BLaER1 treated with 17β-estradiol and CSF1 and Interleukin-3, amounts not matched to agents 10 nM and 100 nM (cell line): ENCODE data around the gene SHE.
A peak's percentile ranks its signal among the peaks of the same experiment; 100 is the strongest.

Experiments
- H3K27ac ChIP-seq, 11 experiments: shearing (Covaris generic); formaldehyde crosslinking; 2 replicates each; pipeline ENCODE4 v1.8.1; 2022
- H3K27me3 ChIP-seq, 11 experiments: shearing (Covaris generic); formaldehyde crosslinking; 2 replicates each; pipeline ENCODE4 v1.8.1; 2022
- H3K36me3 ChIP-seq, 11 experiments: shearing (Covaris generic); formaldehyde crosslinking; 2 replicates each; pipeline ENCODE4 v1.8.1; 2022
- H3K4me1 ChIP-seq, 10 experiments: shearing (Covaris generic); formaldehyde crosslinking; 2 replicates each; pipeline ENCODE4 v1.8.1; 2022
- H3K4me2 ChIP-seq, 11 experiments: shearing (Covaris generic); formaldehyde crosslinking; 2 replicates each; pipeline ENCODE4 v1.8.1; 2022
- H3K4me3 ChIP-seq, 10 experiments: shearing (Covaris generic); formaldehyde crosslinking; 2 replicates each; pipeline ENCODE4 v1.8.1; 2022
- H3K9ac ChIP-seq, 11 experiments: shearing (Covaris generic); formaldehyde crosslinking; 2 replicates each; pipeline ENCODE4 v1.8.1; 2022
- H3K9me3 ChIP-seq, 11 experiments: shearing (Covaris generic); formaldehyde crosslinking; replicated peaks in 1 of 11; 2 replicates each; pipeline ENCODE4 v1.8.1; 2022
- H4K20me1 ChIP-seq, 11 experiments: shearing (Covaris generic); formaldehyde crosslinking; 2 replicates each; pipeline ENCODE4 v1.8.1; 2022
- Cebpa-rat ChIP-seq, 11 experiments: shearing (Covaris generic); IDR thresholded peaks; 2 replicates each; pipeline ENCODE4 v1.8.1; 2022

The SHE gene

DNA sequence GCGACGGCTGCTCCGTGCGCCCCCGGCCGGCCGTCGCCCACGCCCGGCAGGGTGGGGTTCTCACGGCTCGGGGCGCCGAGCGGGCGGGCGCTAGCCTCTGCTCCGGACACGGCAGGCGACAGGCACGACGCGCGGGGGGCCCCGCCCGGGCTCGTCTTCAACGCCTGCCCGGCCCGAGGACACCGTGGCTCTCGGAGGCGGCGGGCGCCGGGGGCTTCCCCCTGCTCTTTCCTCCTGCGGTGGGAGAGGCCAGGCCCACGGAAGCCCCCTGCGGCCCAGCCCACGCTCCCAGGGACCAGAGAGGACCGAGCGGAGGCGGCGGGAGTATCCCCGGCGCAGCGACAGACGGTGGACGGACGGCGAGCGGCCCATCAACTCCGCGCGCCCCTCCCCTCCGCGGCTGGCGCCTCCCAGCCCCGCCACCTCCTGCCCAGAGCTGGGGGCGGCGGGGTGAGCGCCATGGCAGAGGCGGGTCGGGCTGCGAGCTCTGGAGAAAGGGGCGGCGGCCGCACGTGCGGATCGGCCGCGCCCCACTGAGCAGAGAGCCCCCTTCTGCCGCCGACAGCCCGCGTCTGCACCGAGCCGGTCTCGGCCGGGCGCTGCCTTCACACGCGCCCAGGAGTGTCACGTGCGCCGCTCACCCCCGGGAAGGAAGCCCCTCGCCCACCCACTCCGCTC is at the start of gene SHE, which contains the start of gene TDRD10:
Gene SHE, minus strand, starts transcription at position 347 of the 678 bp plus-strand sequence. CDS start 386 bp downstream, outside the sequence.
Gene TDRD10, plus strand, starts transcription at position 154 of the 678 bp plus-strand sequence. CDS start 4,685 bp downstream, outside the sequence.
- peaks cover 18 to 33% (median 22%) of the 10 kb centered on the region in 11 experiments; a peak in 21 of 22 replicates for H3K9me3 ChIP-seq
- H3K4me3 ChIP-seq = peak within 1 kb of the TSS; percentile 28 to 51 (median 41); a peak in 18 of 20 replicates
- 0 out of 22 replicates have a peak within 1 kb of the TSS, but pooled peaks of 1 of the 11 experiments have one; percentile 18 for H3K9ac ChIP-seq
- H3K27ac ChIP-seq = no peak within 1 kb of the TSS
- peaks cover 40 to 56% (median 54%) of the 10 kb centered on the region in 10 experiments for H3K4me1 ChIP-seq
- peak within 1 kb of the TSS; percentile 57 to 93 (median 76) for H3K4me2 ChIP-seq
- no peaks in the 10 kb centered on the region for H4K20me1 ChIP-seq
- peaks cover 35 to 47% (median 42%) of the 10 kb centered on the region in 11 experiments for H3K27me3 ChIP-seq
- no peaks in the 10 kb centered on the region for H3K36me3 ChIP-seq
- TF ChIP-seq Cebpa-rat (IDR thresholded peaks at IDR 0.05) = no peak

DNA sequence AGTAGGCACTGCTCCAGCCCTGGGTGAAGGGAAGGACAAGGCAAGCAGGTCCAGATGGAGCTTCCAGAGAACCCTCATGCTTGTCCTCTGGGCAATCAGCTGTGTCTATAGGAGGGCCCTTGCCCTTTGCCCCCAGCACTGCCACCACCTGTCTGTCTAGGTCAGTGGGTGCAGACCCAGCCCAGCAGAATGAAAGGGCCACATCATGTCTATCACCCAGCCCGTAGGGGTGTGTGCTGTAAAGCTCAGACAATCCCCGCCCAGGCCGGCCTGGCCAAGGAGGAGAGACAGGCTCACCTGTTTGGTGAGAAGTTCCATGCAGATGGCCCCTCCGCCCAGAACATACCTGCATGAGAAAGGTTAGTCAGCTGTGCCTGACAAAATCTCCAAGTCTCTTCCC is 49.3 kb upstream of the SHE start:
- Histone ChIP-seq H3K27me3 (no peaks in the 10 kb centered on the region), H4K20me1 (peaks cover 38 to 99% (median 89%) of the 10 kb centered on the region in 11 experiments; a peak in 21 of 22 replicates), H3K9me3 (no peaks in the 10 kb centered on the region), H3K4me3 (no peak overlapping the region), H3K36me3 (peaks cover 77 to 93% (median 83%) of the 10 kb centered on the region in 11 experiments), H3K4me2 (no peak overlapping the region), H3K27ac (no peak overlapping the region), H3K4me1 (peaks cover 6 to 69% (median 24%) of the 10 kb centered on the region in 10 experiments), H3K9ac (peak overlapping the region in 6 of 11 experiments; percentile 18 to 57 (median 28); a peak in 5 of 22 replicates)
- no peak for TF ChIP-seq Cebpa-rat (IDR thresholded peaks at IDR 0.05)

DNA sequence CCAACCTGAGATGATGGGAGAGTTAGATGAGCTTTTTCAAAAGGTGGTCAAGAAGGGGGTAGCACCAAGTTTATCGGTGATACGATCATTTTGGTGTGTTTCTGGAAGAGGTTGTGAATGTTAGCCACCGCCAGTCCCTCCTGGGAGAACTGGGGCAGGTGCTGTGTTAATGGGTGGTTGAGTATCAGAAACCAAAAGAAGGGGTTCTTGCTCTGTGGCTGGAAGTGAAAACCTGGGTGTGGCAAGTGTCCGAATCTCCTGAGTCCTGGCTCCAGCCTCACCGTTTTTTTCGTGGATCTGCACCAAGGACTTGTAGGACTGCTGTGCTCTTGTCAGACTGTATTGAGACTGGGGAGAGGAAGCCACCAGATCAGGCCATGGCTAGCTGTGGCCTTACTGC is 48.4 kb upstream of the SHE start:
- no peak overlapping the region for H3K4me2 ChIP-seq
- H4K20me1 ChIP-seq = peaks cover 30 to 91% (median 81%) of the 10 kb centered on the region in 11 experiments; a peak in 21 of 22 replicates
- no peaks in the 10 kb centered on the region for H3K9me3 ChIP-seq
- TF ChIP-seq Cebpa-rat (IDR thresholded peaks at IDR 0.05) = no peak
- peaks cover 0 to 60% (median 17%) of the 10 kb centered on the region in 10 experiments; a peak in 18 of 20 replicates for H3K4me1 ChIP-seq
- H3K27ac ChIP-seq = no peak overlapping the region
- no peaks in the 10 kb centered on the region for H3K27me3 ChIP-seq
- H3K4me3 ChIP-seq = no peak overlapping the region
- H3K9ac ChIP-seq = peak overlapping the region in 4 of 11 experiments; percentile 5 to 57 (median 35); a peak in 2 of 22 replicates
- H3K36me3 ChIP-seq = peaks cover 71 to 85% (median 80%) of the 10 kb centered on the region in 11 experiments

DNA sequence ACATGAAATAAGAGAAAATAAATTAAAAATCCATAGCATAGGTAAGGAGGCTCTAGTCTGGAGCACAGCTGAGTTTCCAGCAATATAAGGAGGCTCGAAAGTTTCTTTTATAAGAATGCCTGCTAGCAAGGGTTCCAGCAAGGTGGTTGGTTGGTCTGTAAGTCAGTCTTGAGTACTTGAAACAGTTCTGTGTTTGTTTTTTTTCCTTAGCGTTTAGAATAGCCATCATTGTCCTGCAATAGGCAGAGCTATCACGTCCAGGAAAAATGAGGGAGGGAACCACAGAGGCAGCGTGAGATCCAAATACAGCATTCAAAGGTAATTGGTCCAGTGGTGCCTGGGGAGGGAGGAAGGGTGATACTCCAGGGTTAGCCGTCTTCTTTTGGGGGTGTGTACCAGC is 47.9 kb upstream of the SHE start:
- H3K4me2 ChIP-seq = peak overlapping the region in 2 of 11 experiments; percentile 19 to 49; a peak in 2 of 22 replicates
- peaks cover 66 to 79% (median 74%) of the 10 kb centered on the region in 11 experiments for H3K36me3 ChIP-seq
- no peak overlapping the region for H3K4me3 ChIP-seq
- no peak for TF ChIP-seq Cebpa-rat (IDR thresholded peaks at IDR 0.05)
- H3K4me1 ChIP-seq = peaks cover 0 to 56% (median 14%) of the 10 kb centered on the region in 10 experiments; a peak in 18 of 20 replicates
- peak overlapping the region in 1 of 11 experiments; percentile 25; a peak in 1 of 22 replicates for H3K9ac ChIP-seq
- H3K27ac ChIP-seq = no peak overlapping the region
- H4K20me1 ChIP-seq = peaks cover 30 to 85% (median 75%) of the 10 kb centered on the region in 11 experiments; a peak in 21 of 22 replicates
- H3K27me3 ChIP-seq = no peaks in the 10 kb centered on the region
- H3K9me3 ChIP-seq = no peaks in the 10 kb centered on the region

DNA sequence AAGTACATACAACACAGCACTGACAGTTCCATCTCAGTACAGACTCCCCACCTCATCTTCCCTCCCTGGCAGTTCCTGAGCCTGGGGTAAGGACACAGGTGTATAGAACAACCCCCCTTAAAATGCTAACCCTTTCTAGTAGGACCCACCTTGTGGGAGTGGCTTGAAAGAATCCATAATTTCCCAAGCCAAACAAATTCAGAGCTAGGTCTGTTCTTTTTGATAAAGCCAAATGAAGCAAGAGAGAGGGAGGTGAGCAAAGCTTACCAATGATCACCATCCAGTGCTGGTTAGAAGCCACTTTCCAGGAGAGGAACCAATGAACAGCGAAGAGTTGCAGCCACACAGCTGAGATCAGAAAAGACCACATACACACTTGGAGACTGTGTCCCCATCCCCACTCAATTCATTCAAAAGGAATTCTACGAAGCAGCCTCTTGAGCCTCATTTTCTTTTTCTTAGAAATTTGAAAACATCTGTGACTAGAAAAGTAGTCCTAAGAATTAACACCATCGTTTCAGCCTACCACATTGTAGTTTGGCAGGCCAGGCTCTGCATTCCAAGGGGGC is 47.1 kb upstream of the SHE start:
- Histone ChIP-seq H3K27ac (peak overlapping the region in 2 of 11 experiments; percentile 4 to 32; a peak in 2 of 22 replicates), H3K4me2 (peak overlapping the region in 10 of 11 experiments; percentile 0 to 61 (median 20); a peak in 14 of 22 replicates), H3K36me3 (peaks cover 58 to 71% (median 66%) of the 10 kb centered on the region in 11 experiments)

DNA sequence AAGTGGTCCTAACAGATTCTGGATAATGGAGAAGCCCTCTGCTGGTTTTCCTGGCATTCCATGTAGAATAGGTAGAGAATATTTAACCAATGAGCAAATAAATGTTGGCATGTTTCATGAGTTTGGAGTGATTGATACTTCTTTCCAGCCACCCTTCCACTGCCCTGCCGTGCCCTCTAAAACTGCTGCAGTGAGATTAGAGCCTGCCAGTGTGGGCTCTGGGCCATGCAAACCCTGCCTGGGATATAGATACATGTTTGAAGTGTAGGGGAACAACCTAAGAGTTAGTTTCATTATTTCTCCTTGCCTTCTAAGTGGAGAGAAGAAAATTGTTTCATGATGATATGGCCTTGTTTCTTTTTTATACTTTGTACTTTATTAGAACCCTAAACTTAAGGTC is 45.8 kb upstream of the SHE start:
- H3K9ac ChIP-seq = peak overlapping the region in 4 of 11 experiments; percentile 20 to 51 (median 42); a peak in 1 of 22 replicates
- H3K4me1 ChIP-seq = peaks cover 0 to 48% (median 16%) of the 10 kb centered on the region in 10 experiments; a peak in 18 of 20 replicates
- H3K27ac ChIP-seq = peak overlapping the region in 1 of 11 experiments; percentile 25; a peak in 1 of 22 replicates
- TF ChIP-seq Cebpa-rat (IDR thresholded peaks at IDR 0.05) = no peak
- H4K20me1 ChIP-seq = peaks cover 24 to 64% (median 56%) of the 10 kb centered on the region in 11 experiments; a peak in 21 of 22 replicates
- H3K4me2 ChIP-seq = peak overlapping the region in 2 of 11 experiments; percentile 36 to 61; a peak in 4 of 22 replicates
- no peak overlapping the region for H3K4me3 ChIP-seq
- no peaks in the 10 kb centered on the region for H3K9me3 ChIP-seq
- peaks cover 45 to 59% (median 53%) of the 10 kb centered on the region in 11 experiments for H3K36me3 ChIP-seq
- H3K27me3 ChIP-seq = no peaks in the 10 kb centered on the region

More for the DNA sequence above, 47.1 kb upstream of the SHE start:
- no peak for TF ChIP-seq Cebpa-rat (IDR thresholded peaks at IDR 0.05)
- H3K27me3 ChIP-seq = no peaks in the 10 kb centered on the region
- peaks cover 0 to 51% (median 16%) of the 10 kb centered on the region in 10 experiments; a peak in 18 of 20 replicates for H3K4me1 ChIP-seq
- H3K4me3 ChIP-seq = no peak overlapping the region
- H4K20me1 ChIP-seq = peaks cover 30 to 77% (median 67%) of the 10 kb centered on the region in 11 experiments; a peak in 21 of 22 replicates
- H3K9ac ChIP-seq = peak overlapping the region in 9 of 11 experiments; percentile 4 to 56 (median 39); a peak in 9 of 22 replicates
- H3K9me3 ChIP-seq = no peaks in the 10 kb centered on the region

DNA sequence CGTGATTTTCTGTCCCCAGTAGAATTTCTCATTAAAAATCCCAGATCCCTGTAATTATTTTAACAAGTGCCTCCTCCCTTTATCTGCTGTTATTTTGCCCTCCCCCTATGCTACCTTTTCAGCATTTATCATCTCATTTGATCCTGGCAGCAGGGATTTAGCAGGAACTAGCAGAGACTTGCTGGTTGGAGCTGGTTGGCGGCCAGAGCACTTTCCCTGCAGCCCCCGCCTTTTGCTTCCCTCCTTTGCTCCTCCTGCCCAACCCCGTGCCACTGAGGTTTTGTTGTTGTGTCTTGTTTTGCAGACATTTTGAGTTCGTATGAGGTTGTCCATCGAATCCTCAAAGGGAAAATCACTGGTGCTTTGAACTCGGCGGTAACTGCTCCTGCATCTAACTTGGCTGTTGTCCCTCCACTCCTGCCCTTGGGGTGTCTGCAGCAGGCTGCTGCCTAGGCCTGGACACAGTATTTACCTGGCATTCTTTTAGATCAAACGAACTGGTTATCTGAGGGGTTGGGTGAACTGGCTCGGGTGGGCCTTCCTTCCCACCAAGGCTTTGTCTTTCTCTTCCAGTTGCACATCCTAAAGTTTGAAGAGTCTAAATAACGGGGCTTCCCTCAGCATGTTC is 45.0 kb upstream of the SHE start:
- Histone ChIP-seq H3K36me3 (peaks cover 37 to 51% (median 45%) of the 10 kb centered on the region in 11 experiments), H3K27ac (no peak overlapping the region; a peak in 1 of 22 replicates), H4K20me1 (peaks cover 22 to 57% (median 48%) of the 10 kb centered on the region in 11 experiments; a peak in 21 of 22 replicates), H3K4me3 (no peak overlapping the region), H3K27me3 (no peaks in the 10 kb centered on the region), H3K9me3 (no peaks in the 10 kb centered on the region), H3K4me2 (peak overlapping the region in 2 of 11 experiments; percentile 36 to 61; a peak in 4 of 22 replicates), H3K9ac (peak overlapping the region in 3 of 11 experiments; percentile 1 to 20 (median 6); a peak in 1 of 22 replicates), H3K4me1 (peaks cover 0 to 45% (median 16%) of the 10 kb centered on the region in 10 experiments; a peak in 18 of 20 replicates)
- TF ChIP-seq Cebpa-rat (IDR thresholded peaks at IDR 0.05) = no peak
